ENCODE data around the gene PLBD2.
A peak's percentile ranks its signal among the peaks of the same experiment; 100 is the strongest.
"Not testable (repeated sequence)": the region's sequence is repeated elsewhere in the genome, so short reads cannot be mapped to it uniquely, and the experiment has no call there.

PLBD2 gene

GRCh38 chr12:113334786-113335539 is 23.4 kb upstream of the PLBD2 start, which contains the start of gene SLC8B1:
Gene SLC8B1 (minus strand): TSS chr12:113335109. CDS start chr12:113332878, 2,231 bp downstream.
- peak; percentile 33 to 79 for DNase-seq

GRCh38 chr12:113339540-113339939 is 18.8 kb upstream of the PLBD2 start:
- no peak for DNase-seq

- DNase-seq, result no peak
Measured at GRCh38 chr12:113340061-113340460, 18.3 kb upstream of the PLBD2 start.

GRCh38 chr12:113341535-113341934 is 16.9 kb upstream of the PLBD2 start:
- DNase-seq, result no peak

- no peak for DNase-seq
Measured at GRCh38 chr12:113345318-113345717, 13.1 kb upstream of the PLBD2 start.

GRCh38 chr12:113346353-113346752 is 12.0 kb upstream of the PLBD2 start:
- no peak for DNase-seq

- no peak for DNase-seq
Measured at GRCh38 chr12:113347107-113347506, 11.3 kb upstream of the PLBD2 start.

- DNase-seq, result no peak
Measured at GRCh38 chr12:113347892-113348291, 10.5 kb upstream of the PLBD2 start.

GRCh38 chr12:113348849-113349536 is 9.4 kb upstream of the PLBD2 start:
- DNase-seq, result no peak

- no peak for DNase-seq
Measured at GRCh38 chr12:113351089-113351488, 7.3 kb upstream of the PLBD2 start.

- not testable (repeated sequence) for DNase-seq
Measured at GRCh38 chr12:113354192-113354591, 4.2 kb upstream of the PLBD2 start.

- no peak for DNase-seq
Measured at GRCh38 chr12:113359133-113359938, 949 bp downstream of the PLBD2 start.

GRCh38 chr12:113359939-113360748 is 1.8 kb downstream of the PLBD2 start:
- DNase-seq, result no peak

GRCh38 chr12:113361574-113362370 is 3.4 kb downstream of the PLBD2 start:
- DNase-seq, result no peak

- no peak for DNase-seq
Measured at GRCh38 chr12:113364698-113365097, 6.3 kb downstream of the PLBD2 start.

- no peak for DNase-seq
Measured at GRCh38 chr12:113365639-113366395, 7.4 kb downstream of the PLBD2 start.

GRCh38 chr12:113366827-113367226 is 8.4 kb downstream of the PLBD2 start:
- no peak for DNase-seq

GRCh38 chr12:113368331-113368730 is 9.9 kb downstream of the PLBD2 start:
- no peak for DNase-seq

- no peak for DNase-seq
Measured at GRCh38 chr12:113369391-113369985, 11.1 kb downstream of the PLBD2 start.

- DNase-seq, result no peak
Measured at GRCh38 chr12:113370923-113371682, 12.7 kb downstream of the PLBD2 start.

Measured in NCI-H526 (cell line).